Measurements from ENCODE around the gene FRMD7. TPM values are rescaled to one million over a fixed set of nuclear protein-coding genes. Genes with fewer than 3 reads are reported as not detected.
"Not testable (repeated sequence)": the region's sequence is repeated elsewhere in the genome, so short reads cannot be mapped to it uniquely, and the experiment has no call there.

Gene FRMD7
- total RNA-seq, 1 experiment from 2014 or later: 0.07 TPM

- DNase-seq (ENCODE audit: low read depth): no peak
Observed at GRCh38 chrX:132093239-132093860, 34.5 kb downstream of the FRMD7 start.

DNA sequence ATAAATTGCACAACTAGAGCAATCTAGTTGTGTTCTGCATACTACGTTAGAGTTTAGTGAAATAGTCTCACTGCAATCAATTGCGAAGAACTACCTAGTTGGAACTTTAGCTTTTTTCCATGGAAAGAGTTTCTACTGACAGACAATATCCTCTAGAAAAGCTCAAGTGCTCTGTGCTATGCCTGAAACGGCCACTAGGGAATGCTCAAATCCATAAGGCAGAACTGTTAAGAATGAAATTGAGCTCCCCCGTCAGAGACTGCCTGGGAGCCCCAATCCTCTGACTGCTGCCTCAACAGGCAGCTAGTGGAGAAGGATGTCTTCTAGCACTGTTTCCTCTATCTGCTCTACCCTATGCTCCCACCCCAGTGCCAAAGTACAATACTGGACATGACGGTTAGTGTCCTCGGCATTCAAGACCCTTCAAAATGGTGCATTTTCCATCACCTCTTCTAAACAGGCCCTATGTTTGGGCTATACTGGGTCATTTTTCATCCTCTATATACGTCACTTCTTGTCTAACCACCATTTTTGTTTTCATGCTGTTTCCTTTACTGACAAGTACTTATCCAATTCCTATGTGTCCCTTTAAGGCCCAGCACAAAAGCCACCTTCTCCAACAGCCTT is 35.3 kb downstream of the FRMD7 start:
- DNase-seq (ENCODE audit: low read depth): peak; percentile 78

DNA sequence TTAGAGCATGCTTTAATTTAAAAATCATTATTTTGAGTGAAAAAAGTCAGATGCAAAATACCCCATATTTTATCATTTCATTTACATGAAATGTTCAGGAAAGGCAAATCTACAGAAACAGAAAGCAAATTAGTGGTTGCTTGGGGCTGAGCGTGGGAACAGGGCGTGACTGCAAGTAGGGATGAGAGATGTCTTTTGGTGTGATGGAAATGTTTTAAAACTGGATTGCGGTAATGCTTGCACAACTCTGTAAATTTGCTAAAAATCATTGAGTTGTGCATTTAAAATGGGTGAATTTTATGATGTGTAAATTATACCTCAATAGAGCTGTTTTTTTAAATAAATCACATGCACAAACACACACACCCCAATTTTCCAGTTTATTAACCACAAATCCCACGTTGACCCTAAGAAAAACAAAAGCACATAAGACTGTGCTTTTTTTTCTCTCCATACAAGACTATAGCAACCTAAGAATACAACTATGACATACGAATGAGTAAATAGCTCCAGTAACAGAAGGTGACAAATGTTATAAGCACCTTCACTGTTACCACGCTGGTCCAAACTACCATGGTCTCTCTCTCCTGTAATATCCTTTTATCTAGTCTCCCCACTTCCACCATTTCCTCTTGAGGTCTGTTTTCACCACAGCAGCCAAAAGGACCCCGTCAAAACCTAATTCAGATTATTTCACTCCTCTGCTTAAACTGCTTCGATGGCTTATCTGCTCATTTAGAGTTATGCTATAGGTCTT is 37.2 kb downstream of the FRMD7 start:
- no peak for DNase-seq (ENCODE audit: low read depth)

GRCh38 chrX:132088864-132089263 is 39.0 kb downstream of the FRMD7 start:
- DNase-seq (ENCODE audit: low read depth): no peak

- DNase-seq (ENCODE audit: low read depth): peak; percentile 22
Observed at GRCh38 chrX:132086672-132087071, 41.1 kb downstream of the FRMD7 start.

- no peak for DNase-seq (ENCODE audit: low read depth)
Observed at GRCh38 chrX:132085786-132086185, 42.0 kb downstream of the FRMD7 start.

- DNase-seq (ENCODE audit: low read depth): no peak
Observed at GRCh38 chrX:132077912-132078311, 49.9 kb downstream of the FRMD7 start.

- DNase-seq (ENCODE audit: low read depth): no peak
Observed at GRCh38 chrX:132077414-132077813, 50.4 kb downstream of the FRMD7 start.

GRCh38 chrX:132071254-132071653 is 56.6 kb downstream of the FRMD7 start:
- DNase-seq (ENCODE audit: low read depth): peak; percentile 25

DNA sequence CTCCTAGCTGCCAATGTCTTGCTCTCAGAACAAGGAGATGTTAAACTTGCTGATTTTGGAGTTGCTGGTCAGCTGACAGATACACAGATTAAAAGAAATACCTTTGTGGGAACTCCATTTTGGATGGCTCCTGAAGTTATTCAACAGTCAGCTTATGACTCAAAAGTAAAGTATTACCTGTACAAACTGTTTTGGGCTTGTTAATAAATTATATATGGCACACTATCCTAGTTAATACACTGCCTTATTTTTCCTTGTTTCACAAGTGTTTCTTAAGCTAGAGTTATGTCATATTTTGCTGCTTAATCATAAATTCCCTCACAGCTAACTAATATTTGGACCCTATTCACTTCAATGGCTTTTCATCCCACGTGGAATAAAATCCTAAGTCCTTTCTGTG is 59.4 kb downstream of the FRMD7 start:
- no peak for DNase-seq (ENCODE audit: low read depth)

DNA sequence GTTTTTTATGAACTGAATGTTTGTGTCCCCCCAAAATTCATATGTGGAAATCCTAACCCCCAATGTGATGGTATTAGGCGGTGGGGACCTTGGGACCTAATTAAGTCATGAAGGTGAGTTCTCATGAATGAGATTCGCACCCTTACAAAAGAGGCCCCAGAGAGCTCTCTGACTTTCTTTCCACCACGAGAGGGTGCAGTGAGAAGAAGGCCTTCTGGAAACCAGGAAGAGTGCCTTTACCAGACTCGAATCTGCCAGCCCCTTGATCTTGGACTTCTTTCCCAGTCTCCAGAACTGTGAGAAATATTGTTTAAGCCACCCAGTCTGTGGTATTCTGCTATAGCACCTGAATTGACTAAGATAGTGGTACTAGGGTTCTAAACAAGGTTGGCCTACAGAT is 64.0 kb downstream of the FRMD7 start:
- DNase-seq (ENCODE audit: low read depth): no peak

GRCh38 chrX:132063334-132063733 is 64.5 kb downstream of the FRMD7 start:
- no peak for DNase-seq (ENCODE audit: low read depth)

DNA sequence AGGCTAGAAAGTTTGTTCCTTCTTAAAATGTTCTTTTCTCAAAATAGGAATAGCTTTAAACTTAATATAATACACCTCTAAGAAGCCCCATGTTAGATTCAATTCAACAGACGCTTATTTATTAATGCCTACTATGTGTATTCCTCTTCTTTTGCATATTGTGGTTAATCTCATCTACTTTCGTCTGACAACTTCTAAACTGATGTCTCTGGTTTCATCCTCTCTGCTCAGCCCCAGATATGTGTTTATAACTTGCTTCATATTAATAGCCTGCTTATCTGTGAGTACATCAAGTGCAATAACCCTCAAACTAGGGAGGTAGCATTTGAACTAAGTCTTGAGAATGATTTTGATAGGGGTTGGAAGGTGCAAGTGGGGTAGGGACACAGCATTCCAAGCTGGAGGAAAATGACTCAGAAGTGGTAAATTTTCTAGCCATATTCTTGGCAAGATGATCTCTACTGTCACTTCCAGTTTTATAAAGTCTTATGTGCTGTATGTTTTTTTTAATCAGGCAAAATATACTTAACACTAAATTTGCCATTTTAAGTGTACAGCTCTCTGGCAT is 67.8 kb downstream of the FRMD7 start:
- peak; percentile 38 for DNase-seq (ENCODE audit: low read depth)

- no peak for DNase-seq (ENCODE audit: low read depth)
Observed at GRCh38 chrX:132058975-132059374, 68.8 kb downstream of the FRMD7 start.

- DNase-seq (ENCODE audit: low read depth): no peak
Observed at GRCh38 chrX:132058050-132058449, 69.8 kb downstream of the FRMD7 start.

GRCh38 chrX:132051778-132052177 is 76.0 kb downstream of the FRMD7 start:
- not testable (repeated sequence) for DNase-seq (ENCODE audit: low read depth)

DNA sequence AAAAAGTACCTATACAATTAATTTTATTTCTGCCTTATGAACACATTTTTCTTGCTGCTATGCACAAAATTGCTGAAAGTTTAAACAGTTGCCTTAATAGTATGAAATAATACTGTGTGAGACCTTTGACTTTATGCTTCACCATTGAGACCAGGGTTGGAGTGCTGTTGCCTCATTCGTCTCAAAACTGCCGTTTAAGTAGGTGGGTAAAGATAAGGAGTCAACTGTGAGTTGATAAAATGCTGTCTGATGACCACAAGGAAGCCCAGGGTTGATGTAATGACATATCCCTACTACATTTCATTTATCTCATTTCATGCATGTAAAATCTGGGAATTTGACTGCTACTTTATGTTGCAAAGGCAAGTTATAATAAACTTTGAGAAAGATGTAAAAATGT is 81.3 kb downstream of the FRMD7 start:
- no peak for DNase-seq (ENCODE audit: low read depth)

DNA sequence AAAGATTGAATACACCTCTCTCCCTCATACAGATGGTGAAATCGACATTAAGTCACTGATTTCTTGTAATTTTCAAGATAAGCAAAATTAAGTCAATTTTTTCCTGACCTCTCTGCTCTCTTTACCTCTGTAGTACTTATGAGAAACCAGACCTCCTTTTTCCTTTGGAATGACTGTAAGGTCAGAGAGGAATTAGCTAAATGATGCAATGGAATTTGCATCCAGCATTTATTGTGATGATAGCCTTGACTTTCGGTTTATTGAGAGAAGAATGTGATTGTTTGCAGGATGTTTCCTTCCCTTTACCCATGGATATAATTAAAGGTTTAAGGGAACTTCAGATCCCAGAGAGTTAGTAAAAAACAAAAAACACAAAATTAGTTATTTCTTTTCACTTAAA is 82.4 kb downstream of the FRMD7 start:
- no peak for DNase-seq (ENCODE audit: low read depth)

GRCh38 chrX:132044953-132045352 is 82.9 kb downstream of the FRMD7 start:
- DNase-seq (ENCODE audit: low read depth): peak; percentile 31

- DNase-seq (ENCODE audit: low read depth): no peak
Observed at GRCh38 chrX:132043977-132044376, 83.8 kb downstream of the FRMD7 start.

DNA sequence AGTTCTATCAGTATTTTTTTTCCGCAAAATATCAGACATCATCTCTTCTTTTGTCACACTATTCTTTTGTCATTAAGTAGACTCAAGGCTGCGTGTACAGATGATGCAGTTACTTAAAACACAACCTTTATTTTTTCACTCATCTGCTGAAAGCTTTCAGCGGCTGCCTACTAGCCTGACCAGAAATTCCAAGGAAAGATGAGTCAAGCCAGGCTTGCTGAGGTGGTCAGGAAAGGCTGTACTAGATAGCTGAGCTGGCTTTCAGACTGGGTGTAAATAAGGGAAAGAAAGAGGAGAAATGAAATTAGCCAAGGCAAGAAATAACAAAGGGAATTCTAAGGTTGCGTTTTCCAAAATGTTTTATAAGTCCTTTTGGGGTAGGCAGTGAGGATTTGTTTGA is 86.8 kb downstream of the FRMD7 start:
- DNase-seq (ENCODE audit: low read depth): peak; percentile 58

DNA sequence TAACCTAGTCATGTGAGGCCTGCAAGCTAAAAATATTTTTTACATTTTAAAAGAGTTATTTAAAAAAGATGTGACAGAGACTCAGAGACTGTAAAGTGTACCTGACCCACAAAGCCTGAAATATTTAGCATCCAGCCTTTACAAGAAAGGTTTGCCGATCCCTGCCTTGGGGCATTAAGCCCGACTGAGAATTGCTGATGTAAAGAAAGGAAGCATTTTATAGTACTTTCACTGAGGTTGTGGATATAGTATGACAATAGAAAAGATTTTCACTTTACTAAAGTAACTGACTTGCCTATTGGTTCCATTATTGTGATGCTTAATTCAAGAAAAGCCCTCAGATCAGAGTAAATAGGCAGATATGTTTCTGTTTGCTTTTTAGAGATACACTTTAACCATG is 87.8 kb downstream of the FRMD7 start:
- DNase-seq (ENCODE audit: low read depth): no peak

- no peak for DNase-seq (ENCODE audit: low read depth)
Observed at GRCh38 chrX:132037479-132037993, 90.3 kb downstream of the FRMD7 start.
